Suppressor macrophage treated with lipopolysaccharide for 4 hours (primary cell): ENCODE results near the gene CMTM3.
A peak's percentile ranks its signal among the peaks of the same experiment; 100 is the strongest.
"Not testable (repeated sequence)": the region's sequence is repeated elsewhere in the genome, so short reads cannot be mapped to it uniquely, and the experiment has no call there.

Experiments
- DNase-seq: peaks from one replicate; pipeline ENCODE4 v3.0.0-alpha.2; 2020

CMTM3 gene

GRCh38 chr16:66610111-66610820 is 5.8 kb downstream of the CMTM3 start:
- no peak for DNase-seq

GRCh38 chr16:66611911-66612310 is 7.4 kb downstream of the CMTM3 start:
- not testable (repeated sequence) for DNase-seq

- DNase-seq: no peak
Observed at GRCh38 chr16:66612422-66612821, 7.9 kb downstream of the CMTM3 start.

GRCh38 chr16:66614161-66614802 is 9.8 kb downstream of the CMTM3 start:
- DNase-seq: no peak

GRCh38 chr16:66616169-66616568 is 11.7 kb downstream of the CMTM3 start:
- no peak for DNase-seq

- DNase-seq: peak; percentile 41
Observed at GRCh38 chr16:66616592-66616991, 12.1 kb downstream of the CMTM3 start.

GRCh38 chr16:66617010-66617434 is 12.5 kb downstream of the CMTM3 start:
- DNase-seq: no peak

- DNase-seq: no peak
Observed at GRCh38 chr16:66617728-66618127, 13.2 kb downstream of the CMTM3 start.

- DNase-seq: no peak
Observed at GRCh38 chr16:66618588-66619375, 14.3 kb downstream of the CMTM3 start.

GRCh38 chr16:66619534-66620428 is 15.3 kb downstream of the CMTM3 start:
- peak; percentile 46 for DNase-seq

- no peak for DNase-seq
Observed at GRCh38 chr16:66620429-66620795, 15.9 kb downstream of the CMTM3 start.

- DNase-seq: no peak
Observed at GRCh38 chr16:66621973-66622372, 17.5 kb downstream of the CMTM3 start.

- DNase-seq: no peak
Observed at GRCh38 chr16:66622863-66623262, 18.4 kb downstream of the CMTM3 start.

- DNase-seq: no peak
Observed at GRCh38 chr16:66623755-66624154, 19.3 kb downstream of the CMTM3 start.

GRCh38 chr16:66627611-66628378 is 23.3 kb downstream of the CMTM3 start:
- DNase-seq: not testable (repeated sequence)

- DNase-seq: no peak
Observed at GRCh38 chr16:66629856-66630255, 25.4 kb downstream of the CMTM3 start.

GRCh38 chr16:66630561-66631260 is 26.2 kb downstream of the CMTM3 start:
- not testable (repeated sequence) for DNase-seq

GRCh38 chr16:66631558-66631957 is 27.1 kb downstream of the CMTM3 start:
- not testable (repeated sequence) for DNase-seq

- DNase-seq: no peak
Observed at GRCh38 chr16:66634527-66635196, 30.2 kb downstream of the CMTM3 start.

GRCh38 chr16:66635406-66635805 is 30.9 kb downstream of the CMTM3 start:
- no peak for DNase-seq

GRCh38 chr16:66636199-66636598 is 31.7 kb downstream of the CMTM3 start:
- DNase-seq: no peak
